BE2C (cell line): ENCODE results near the gene SLC7A6OS.

Source experiments
- DNase-seq: peaks from one replicate; pipeline ENCODE4 v3.0.0-alpha.2; 2020
- H3K27me3 ChIP-seq: fragments of 250-450 bp; sonication (Bioruptor Pico); 2 replicates; pipeline ENCODE4 v1.5.1; 2020; ENCODE audit warnings: mild to moderate bottlenecking
- H3K36me3 ChIP-seq: fragments of 250-450 bp; sonication (Bioruptor Pico); 2 replicates; pipeline ENCODE4 v1.5.1; 2020; ENCODE audit warnings: mild to moderate bottlenecking
- H3K4me1 ChIP-seq: fragments of 250-450 bp; sonication (Bioruptor Pico); 2 replicates; pipeline ENCODE4 v1.5.1; 2020
- H3K4me3 ChIP-seq: 2 replicates; pipeline ENCODE4 v1.5.1; 2011; ENCODE audit warnings: low read depth, low read length
- H3K9me3 ChIP-seq: fragments of 250-450 bp; sonication (Bioruptor Pico); 2 replicates; pipeline ENCODE4 v1.5.1; 2020
- CTCF ChIP-seq: IDR thresholded peaks from 2 replicates; pipeline ENCODE4 v1.5.1; 2012; ENCODE audit warnings: mild to moderate bottlenecking, low read depth, low read length

The SLC7A6OS gene

GRCh38 chr16:68356919-68357286 is 46.2 kb upstream of the SLC7A6OS start:
- TF ChIP-seq CTCF = no peak
- Histone ChIP-seq H3K4me3 (no peak overlapping the region), H3K27me3 (no peaks in the 10 kb centered on the region), H3K4me1 (peaks cover 10% of the 10 kb centered on the region), H3K9me3 (no peaks in the 10 kb centered on the region), H3K36me3 (peaks cover 57% of the 10 kb centered on the region)
- DNase-seq = no peak

GRCh38 chr16:68356249-68356918 is 45.6 kb upstream of the SLC7A6OS start:
- H3K36me3 ChIP-seq = peaks cover 57% of the 10 kb centered on the region
- peaks cover 5% of the 10 kb centered on the region; the same call in 1 of the 2 replicates for H3K4me1 ChIP-seq
- DNase-seq = no peak
- no peaks in the 10 kb centered on the region for H3K27me3 ChIP-seq
- TF ChIP-seq CTCF = no peak
- no peaks in the 10 kb centered on the region for H3K9me3 ChIP-seq
- H3K4me3 ChIP-seq = no peak overlapping the region

- DNase-seq = no peak
- H3K9me3 ChIP-seq = no peaks in the 10 kb centered on the region
- H3K4me3 ChIP-seq = no peak overlapping the region
- H3K27me3 ChIP-seq = no peaks in the 10 kb centered on the region
- peak; percentile 21; the same call in 1 of the 2 replicates for TF ChIP-seq CTCF
- peaks cover 61% of the 10 kb centered on the region for H3K36me3 ChIP-seq
- no peaks in the 10 kb centered on the region for H3K4me1 ChIP-seq
These were observed 44.9 kb upstream of the SLC7A6OS start for GRCh38 chr16:68355447-68356248.

DNA sequence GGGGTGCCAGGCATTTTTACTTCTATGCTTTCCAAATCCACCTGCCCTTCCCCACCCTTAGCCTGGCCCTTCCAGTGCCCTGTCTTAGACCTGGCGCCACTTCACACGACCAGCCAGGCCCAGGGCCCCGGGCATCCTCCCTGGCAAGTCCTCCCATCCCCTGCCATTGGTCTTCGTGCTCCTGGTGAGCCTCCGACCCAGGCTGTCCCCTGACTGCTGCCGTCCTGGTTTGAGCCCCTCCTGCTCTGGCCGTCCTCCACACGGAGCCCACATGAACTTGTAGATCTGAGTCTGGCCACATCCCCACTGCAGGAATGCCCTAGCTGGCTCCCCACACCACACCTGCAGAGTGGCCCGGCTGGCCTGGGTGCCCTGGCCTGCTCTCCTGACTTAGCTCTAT is 44.1 kb upstream of the SLC7A6OS start:
- Histone ChIP-seq H3K4me1 (no peaks in the 10 kb centered on the region), H3K9me3 (no peaks in the 10 kb centered on the region), H3K27me3 (no peaks in the 10 kb centered on the region), H3K4me3 (no peak overlapping the region), H3K36me3 (peaks cover 63% of the 10 kb centered on the region)
- no peak for DNase-seq
- no peak for TF ChIP-seq CTCF

DNA sequence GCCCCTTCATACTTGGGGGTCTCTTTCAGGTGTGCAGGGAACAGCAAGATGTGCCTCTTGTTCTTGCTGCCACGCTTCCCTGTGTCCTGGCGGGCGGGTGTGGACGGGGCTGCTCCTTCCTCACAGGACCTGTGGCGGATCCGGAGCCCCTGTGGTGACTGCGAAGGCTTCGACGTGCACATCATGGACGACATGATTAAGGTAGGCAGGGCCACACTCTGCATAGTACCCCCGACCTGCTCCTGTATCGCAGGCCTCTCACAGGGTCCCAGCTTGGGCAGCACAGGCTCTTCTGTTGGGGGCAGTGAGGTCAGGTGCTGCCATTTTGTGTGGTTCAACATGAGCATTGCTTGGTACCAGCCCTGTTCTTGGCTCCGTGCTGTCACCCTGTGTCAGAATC is 42.6 kb upstream of the SLC7A6OS start:
- no peaks in the 10 kb centered on the region for H3K9me3 ChIP-seq
- H3K27me3 ChIP-seq = no peaks in the 10 kb centered on the region
- no peak for TF ChIP-seq CTCF
- H3K36me3 ChIP-seq = peaks cover 75% of the 10 kb centered on the region
- no peak for DNase-seq
- H3K4me1 ChIP-seq = no peaks in the 10 kb centered on the region
- no peak overlapping the region for H3K4me3 ChIP-seq

DNA sequence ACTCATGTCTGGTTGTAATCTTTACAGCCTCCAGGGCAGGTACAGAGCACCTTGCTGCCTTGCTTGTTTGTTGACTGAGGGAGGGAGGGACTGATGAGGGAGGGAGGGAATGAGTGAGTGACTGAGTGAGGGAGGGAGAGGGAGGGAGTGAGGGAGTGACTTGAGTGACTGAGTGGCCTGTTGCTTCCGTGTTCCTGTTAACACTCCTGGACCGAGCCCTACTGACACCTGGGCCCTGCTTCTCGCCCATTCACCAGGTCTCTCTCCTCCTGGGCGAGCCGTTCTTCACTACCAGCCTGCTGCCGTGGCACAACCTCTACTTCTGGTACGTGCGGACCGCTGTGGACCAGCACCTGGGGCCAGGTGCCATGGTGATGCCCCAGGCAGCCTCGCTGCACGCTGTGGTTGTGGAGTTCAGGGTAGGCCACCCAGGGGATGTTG is 41.3 kb upstream of the SLC7A6OS start:
- Histone ChIP-seq H3K36me3 (peaks cover 73% of the 10 kb centered on the region), H3K4me1 (no peaks in the 10 kb centered on the region)
- no peak for TF ChIP-seq CTCF

More for the DNA sequence above, 41.3 kb upstream of the SLC7A6OS start:
- no peaks in the 10 kb centered on the region for H3K9me3 ChIP-seq
- DNase-seq = no peak
- no peak overlapping the region for H3K4me3 ChIP-seq
- H3K27me3 ChIP-seq = no peaks in the 10 kb centered on the region
